K562 (cell line): ENCODE results near the gene C17orf75. TPM values are rescaled to one million over a fixed set of nuclear protein-coding genes. Genes with fewer than 3 reads are reported as not detected.

Experiments
- ATAC-seq: fragments of 200-7000 bp; cut with Tn5 transposase; 3 replicates; pipeline ENCODE4 v1.9.1; 2020; ENCODE audit warnings: moderate library complexity
- BruUV-seq: library from RNA; stranded (reverse); fragments of 400-500 nt; replicated peaks from 2 replicates; lab custom pipeline; 2021; lab: Mats Ljungman, UMichigan
- CTCF ChIA-PET: fragments of 300-600 bp; formaldehyde crosslinking; extraction: SDS; loops from one replicate; lab custom pipeline; 2021; ENCODE audit warnings: low intra/inter-chr PET ratio; lab: Yijun Ruan, JAX
- POLR2A ChIA-PET: fragments of 300-600, 350-650 bp; sonication (Branson Sonifier 250); formaldehyde crosslinking; extraction: SDS; loops from one replicate; lab custom pipeline; 2021; ENCODE audit warnings: antibody characterized with exemption, inconsistent platforms; lab: Yijun Ruan, JAX
- DNase-seq, 4 experiments: peaks; one replicate each; pipeline versions ENCODE4 v3.0.0 to v3.0.0-alpha.2; 2011 to 2018; ENCODE audit warnings: low spot score in 3 of 4, mixed read lengths in 3 of 4; ENCODE audit errors: extremely low read depth in 1 of 4
- FAIRE-seq: peaks from 2 replicates; lab custom pipeline; 2011; peaks lifted over from hg19 to GRCh38; lab: Jason Lieb, UNC
- H2AFZ ChIP-seq: 2 replicates; pipeline ENCODE4 v1.6.0; 2011; ENCODE audit warnings: low read depth, low read length, control low read depth, inconsistent platforms
- H3K27ac ChIP-seq: fragments of 200-600 bp; 3 replicates; pipeline ENCODE4 v1.8.0; 2011; ENCODE audit warnings: low read depth, mild to moderate bottlenecking, control low read depth, inconsistent platforms, low read length, moderate library complexity, mixed read lengths; ENCODE audit errors: extremely low read depth
- H3K27me3 ChIP-seq, 2 experiments: fragments of 300-600 bp in 1 of 2; 2 replicates in 1 of 2; 3 replicates in 1 of 2; pipeline versions ENCODE4 v1.6.0 to v1.8.0; 2011; ENCODE audit warnings: inconsistent platforms in 2 of 2, low read length in 2 of 2, mild to moderate bottlenecking in 1 of 2, mixed read lengths in 1 of 2, moderate library complexity in 1 of 2; ENCODE audit not compliant: control insufficient read depth in 2 of 2, insufficient read depth in 2 of 2
- H3K36me3 ChIP-seq: fragments of 300-600 bp; 3 replicates; pipeline ENCODE4 v1.8.0; 2011; ENCODE audit warnings: mild to moderate bottlenecking, low read length, inconsistent platforms; ENCODE audit not compliant: control insufficient read depth, insufficient read depth
- H3K4me1 ChIP-seq, 2 experiments: fragments of 200-600 bp in 1 of 2; replicated peaks in 1 of 2; 2 replicates in 1 of 2; 3 replicates in 1 of 2; pipeline versions ENCODE4 v1.5.1 to v1.8.0; 2011; ENCODE audit warnings: inconsistent platforms in 2 of 2, low read length in 2 of 2, mild to moderate bottlenecking in 1 of 2, mixed read lengths in 1 of 2, moderate library complexity in 1 of 2; ENCODE audit not compliant: control insufficient read depth in 2 of 2, insufficient read depth in 2 of 2
- H3K4me2 ChIP-seq: 2 replicates; pipeline ENCODE4 v1.6.1; 2011; ENCODE audit warnings: low read length, control low read depth, inconsistent platforms, mixed read lengths; ENCODE audit not compliant: insufficient read depth
- H3K4me3 ChIP-seq: fragments of 200-600 bp; sonication (generic), shearing (Covaris generic); 2 replicates; pipeline ENCODE4 v1.5.1; 2016; ENCODE audit warnings: control low read depth, inconsistent platforms
- H3K79me2 ChIP-seq: fragments of 200-600 bp; 3 replicates; pipeline ENCODE4 v1.8.0; 2011; ENCODE audit warnings: low read length, inconsistent platforms; ENCODE audit not compliant: control insufficient read depth, insufficient read depth
- H3K9ac ChIP-seq, 2 experiments: 2 replicates each; pipeline versions ENCODE4 v1.6.0 to v1.6.1; 2011; ENCODE audit warnings: low read depth in 2 of 2, low read length in 2 of 2, control low read depth in 1 of 2, inconsistent platforms in 1 of 2, mild to moderate bottlenecking in 1 of 2, mixed read lengths in 1 of 2; ENCODE audit not compliant: insufficient read depth in 1 of 2
- H3K9me1 ChIP-seq: one replicate; pipeline ENCODE4 v1.6.0; 2011; ENCODE audit warnings: inconsistent platforms, mild to moderate bottlenecking, low read length, moderate library complexity; ENCODE audit not compliant: control insufficient read depth, insufficient read depth
- H3K9me3 ChIP-seq: replicated peaks from 2 replicates; pipeline ENCODE4 v1.5.1; 2011; ENCODE audit warnings: low read depth, low read length, inconsistent platforms; ENCODE audit not compliant: control insufficient read depth, insufficient read depth
- H4K20me1 ChIP-seq: replicated peaks from 2 replicates; pipeline ENCODE4 v1.6.1; 2011; ENCODE audit warnings: low read length, inconsistent platforms, mixed read lengths; ENCODE audit not compliant: control insufficient read depth, insufficient read depth
- ELF4 ChIP-seq: fragments of 450-650 bp; formaldehyde crosslinking; IDR thresholded peaks from 2 replicates; pipeline ENCODE4 v1.4.0; 2022; ENCODE audit warnings: missing genetic modification characterization
- GATAD2B ChIP-seq: fragments of 450-650 bp; IDR thresholded peaks from 2 replicates; pipeline ENCODE4 v1.6.1; 2017; ENCODE audit warnings: mild to moderate bottlenecking, borderline replicate concordance
- NELFE ChIP-seq: IDR thresholded peaks from 2 replicates; pipeline ENCODE4 v1.6.1; 2011; ENCODE audit warnings: mild to moderate bottlenecking; ENCODE audit not compliant: insufficient read depth, insufficient read length
- RBM17 ChIP-seq: fragments of 200-400 bp; formaldehyde crosslinking; IDR thresholded peaks from 2 replicates; pipeline ENCODE4 v1.6.1; 2017; ENCODE audit warnings: low read depth, mild to moderate bottlenecking, low read length, borderline replicate concordance
- SAFB ChIP-seq: fragments of 200-400 bp; formaldehyde crosslinking; IDR thresholded peaks from 2 replicates; pipeline ENCODE4 v1.6.1; 2017; ENCODE audit warnings: low read depth, low read length, borderline replicate concordance
- SNIP1 ChIP-seq: fragments of 450-650 bp; IDR thresholded peaks from 2 replicates; pipeline ENCODE4 v1.7.1; 2017; ENCODE audit warnings: low read depth, mild to moderate bottlenecking
- SUPT5H ChIP-seq: fragments of 450-650 bp; IDR thresholded peaks from 2 replicates; pipeline ENCODE4 v1.6.1; 2016
- USF2 ChIP-seq: sonication (generic); formaldehyde crosslinking; IDR thresholded peaks from 2 replicates; pipeline ENCODE4 v1.5.0; 2020; ENCODE audit warnings: missing genetic modification reagents
- ZFP36 ChIP-seq: fragments of 150-350 bp; IDR thresholded peaks from 2 replicates; pipeline ENCODE4 v1.6.1; 2018; ENCODE audit warnings: low read length, low read depth; ENCODE audit not compliant: partially characterized antibody
- WGBS: fragments of 100-300 bp; shearing (Covaris generic); methylation state at CpG from one replicate; pipeline ENCODE4 v1.1.6; 2016; ENCODE audit warnings: low coverage, mixed read lengths; ENCODE audit not compliant: insufficient coverage; ENCODE audit errors: missing lambda C conversion rate; 5-methylcytosine and 5-hydroxymethylcytosine counted together
- in situ Hi-C: fragments of 300-500 bp; cut with MboI; formaldehyde crosslinking; loops from 4 replicates; pipeline ENCODE4 v1.15.0; 2018; ENCODE audit warnings: inconsistent platforms, mixed read lengths
- intact Hi-C: fragments of 100-400 bp; cut with micrococcal nuclease; formaldehyde crosslinking; loops from 2 replicates; pipeline ENCODE4 v1.14.2; 2022
- polyA plus RNA-seq, 8 experiments: library from polyadenylated mRNA; depleted of rRNA in 4 of 8; stranded (reverse) in 5 of 8; unstranded in 3 of 8; fragments of >200 nt; fragmentation: Nextera tagmentation in 2 of 8; fragmentation: Illumina TruSeq in 1 of 8; extraction: Ambion mirVana in 2 of 8; extraction: Trizol in 1 of 8; gene quantifications; 2 replicates each; pipeline versions ENCODE4 v1.2.1 to v1.2.3, GENCODE V29; 2011 to 2014; ENCODE audit warnings: inconsistent platforms in 1 of 8, missing spikeins in 1 of 8
- total RNA-seq, 7 experiments: library from RNA; depleted of rRNA in 6 of 7; stranded (reverse); fragments of >200 nt in 6 of 7; fragmentation: Illumina TruSeq in 2 of 7; extraction: Trizol in 2 of 7; gene quantifications; 2 replicates each; pipeline versions ENCODE4 v1.2.1 to v1.2.3, GENCODE V29; 2011 to 2021; ENCODE audit warnings: low replicate concordance in 1 of 7
- TF ChIP-seq, protein P1 (sequence below): sonication (generic); formaldehyde crosslinking; IDR thresholded peaks from 2 replicates; pipeline ENCODE4 v1.8.0; 2022; ENCODE audit warnings: mild to moderate bottlenecking, missing genetic modification reagents, borderline replicate concordance

C17orf75 gene
- total and polyA plus RNA-seq, 9 of the 15 experiments (the other 6 are each of a cell fraction or from before 2014, with no cell fraction given) = 15.5 to 55.7 (median 18.5) TPM

- Histone ChIP-seq H3K27ac (no peak overlapping the region), H3K79me2 (peaks cover 97% of the 10 kb centered on the region), H2AFZ (no peak overlapping the region), H3K4me3 (no peak overlapping the region), H3K4me1 (peaks cover 14 to 18% of the 10 kb centered on the region in 2 experiments; a peak in 4 of 5 replicates), H3K36me3 (peaks cover 95% of the 10 kb centered on the region), H3K9ac (peak overlapping the region in 1 of 2 experiments; percentile 21; a peak in 1 of 4 replicates), H3K9me1 (peaks cover 6% of the 10 kb centered on the region), H3K9me3 (no peaks in the 10 kb centered on the region), H4K20me1 (peaks cover 42% of the 10 kb centered on the region), H3K4me2 (no peak overlapping the region), H3K27me3 (no peaks in the 10 kb centered on the region)
- WGBS = 79% methylated on average over 8 of the region's 8 CpGs
- FAIRE-seq = no peak
- in situ Hi-C loops = no loop called here
- no peak for TF ChIP-seq NELFE
- 0 out of 2 replicates have a peak, but pooled peaks have one; percentile 13 for TF ChIP-seq SUPT5H
- no TSS peak for BruUV-seq
- ATAC-seq = no peak
- intact Hi-C loops = no loop called here
- no peak for DNase-seq
- CTCF ChIA-PET = no interaction called here
- POLR2A ChIA-PET = interaction anchor here (1.0 to 2.8 kb wide), 3 partner anchors 9 to 14 kb away, joined by 3 to 27 read pairs (median 3); no protein-coding TSS in a partner anchor
These were observed 15.6 kb upstream of the C17orf75 start for GRCh38 chr17:32357615-32358014.

DNA sequence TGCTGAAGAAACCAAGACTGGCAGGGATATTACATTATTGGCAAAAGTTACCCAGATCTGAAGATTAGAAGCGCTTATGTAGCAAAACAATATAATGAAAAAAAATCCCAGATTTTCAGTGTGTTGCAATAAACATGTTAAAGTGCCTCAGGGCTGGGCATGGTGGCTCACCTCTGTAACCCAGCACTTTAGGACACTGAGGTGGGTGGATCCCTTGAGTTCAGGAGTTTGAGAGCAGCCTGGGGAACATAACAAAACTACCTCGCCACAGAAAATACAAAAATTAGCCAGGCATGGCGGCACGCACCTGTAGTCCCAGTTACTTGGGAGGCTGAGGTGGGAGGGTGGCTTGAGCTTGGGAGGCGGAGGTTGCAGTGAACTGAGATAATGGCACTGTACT is 14.8 kb upstream of the C17orf75 start:
- no peak for FAIRE-seq
- ATAC-seq = no peak; the same call in 2 of the 3 replicates
- ChIA-PET CTCF (no interaction called here), POLR2A (interaction anchor here (1.6 to 3.0 kb wide), 2 partner anchors 10 to 15 kb away, joined by 3 to 17 read pairs; no protein-coding TSS in a partner anchor)
- Histone ChIP-seq H3K9me3 (no peaks in the 10 kb centered on the region), H3K79me2 (peaks cover 97% of the 10 kb centered on the region), H3K9me1 (peaks cover 6% of the 10 kb centered on the region), H3K36me3 (peaks cover 95% of the 10 kb centered on the region), H4K20me1 (peaks cover 51% of the 10 kb centered on the region), H2AFZ (no peak overlapping the region), H3K27me3 (no peaks in the 10 kb centered on the region), H3K4me1 (peaks cover 16 to 18% of the 10 kb centered on the region in 2 experiments; a peak in 4 of 5 replicates), H3K4me2 (no peak overlapping the region), H3K27ac (no peak overlapping the region), H3K9ac (no peak overlapping the region), H3K4me3 (no peak overlapping the region)
- BruUV-seq = no TSS peak
- in situ Hi-C loops = no loop called here
- no peak for DNase-seq
- 87% methylated on average over 5 of the region's 5 CpGs for WGBS
- intact Hi-C loops = no loop called here
- TF ChIP-seq ELF4 (CRISPR knock-in tag) (no peak), USF2 (no peak), SNIP1 (no peak), SAFB (no peak), GATAD2B (no peak), ZFP36 (no peak), RBM17 (no peak)
- TF ChIP-seq, protein P1, sequence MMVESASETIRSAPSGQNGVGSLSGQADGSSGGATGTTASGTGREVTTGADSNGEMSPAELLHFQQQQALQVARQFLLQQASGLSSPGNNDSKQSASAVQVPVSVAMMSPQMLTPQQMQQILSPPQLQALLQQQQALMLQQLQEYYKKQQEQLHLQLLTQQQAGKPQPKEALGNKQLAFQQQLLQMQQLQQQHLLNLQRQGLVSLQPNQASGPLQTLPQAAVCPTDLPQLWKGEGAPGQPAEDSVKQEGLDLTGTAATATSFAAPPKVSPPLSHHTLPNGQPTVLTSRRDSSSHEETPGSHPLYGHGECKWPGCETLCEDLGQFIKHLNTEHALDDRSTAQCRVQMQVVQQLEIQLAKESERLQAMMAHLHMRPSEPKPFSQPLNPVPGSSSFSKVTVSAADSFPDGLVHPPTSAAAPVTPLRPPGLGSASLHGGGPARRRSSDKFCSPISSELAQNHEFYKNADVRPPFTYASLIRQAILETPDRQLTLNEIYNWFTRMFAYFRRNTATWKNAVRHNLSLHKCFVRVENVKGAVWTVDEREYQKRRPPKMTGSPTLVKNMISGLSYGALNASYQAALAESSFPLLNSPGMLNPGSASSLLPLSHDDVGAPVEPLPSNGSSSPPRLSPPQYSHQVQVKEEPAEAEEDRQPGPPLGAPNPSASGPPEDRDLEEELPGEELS (CRISPR knock-in tag) = no peak
